HEK293 (cell line): ENCODE data around the gene CDH23.

Experiments
- CTCF ChIA-PET: fragments of 350-600 bp; formaldehyde crosslinking; extraction: SDS; loops from one replicate; lab custom pipeline; 2021; ENCODE audit warnings: antibody characterized with exemption; lab: Yijun Ruan, JAX
- POLR2A ChIA-PET: fragments of 300-600 bp; formaldehyde crosslinking; extraction: SDS; loops from one replicate; lab custom pipeline; 2020; ENCODE audit warnings: antibody characterized with exemption, inconsistent platforms; lab: Yijun Ruan, JAX
- H3K27ac ChIP-seq: fragments of 200-500 bp; sonication (Bioruptor generic); 2 replicates; pipeline ENCODE4 v1.5.1; 2014; ENCODE audit warnings: low read depth, low read length, control low read depth, inconsistent platforms; ENCODE audit errors: extremely low read depth
- H3K36me3 ChIP-seq, 2 experiments: fragments of 200-500 bp in 1 of 2; sonication (Bioruptor generic) in 1 of 2; 1 replicate in 1 of 2; 2 replicates in 1 of 2; pipeline ENCODE4 v1.5.1; 2014 to 2017; ENCODE audit warnings: inconsistent platforms in 2 of 2, low read length in 2 of 2; ENCODE audit not compliant: control insufficient read depth in 2 of 2, insufficient read depth in 1 of 2
- H3K4me1 ChIP-seq: fragments of 200-500 bp; sonication (Bioruptor generic); 2 replicates; pipeline ENCODE4 v1.5.1; 2014; ENCODE audit warnings: mild to moderate bottlenecking, low read length, inconsistent platforms; ENCODE audit not compliant: control insufficient read depth, insufficient read depth
- H3K4me3 ChIP-seq: 2 replicates; pipeline ENCODE4 v1.5.1; 2011; ENCODE audit warnings: low read depth, mild to moderate bottlenecking, control low read depth, low read length, moderate library complexity
- H3K9me3 ChIP-seq: fragments of 200-500 bp; sonication (Bioruptor generic); 2 replicates; pipeline ENCODE4 v1.5.1; 2014; ENCODE audit warnings: low read depth, low read length, inconsistent platforms; ENCODE audit not compliant: control insufficient read depth, insufficient read depth
- BCL11A ChIP-seq: fragments of 450-650 bp; formaldehyde crosslinking; IDR thresholded peaks from 2 replicates; pipeline ENCODE4 v1.5.1; 2016; ENCODE audit warnings: low read depth, missing biosample characterization, missing genetic modification characterization
- KLF17 ChIP-seq: fragments of 450-650 bp; formaldehyde crosslinking; IDR thresholded peaks from 2 replicates; pipeline ENCODE4 v1.5.1; 2016; ENCODE audit warnings: missing biosample characterization, missing genetic modification characterization
- WT1 ChIP-seq: fragments of 450-650 bp; formaldehyde crosslinking; IDR thresholded peaks from 2 replicates; pipeline ENCODE4 v1.5.1; 2016; ENCODE audit warnings: missing biosample characterization, missing genetic modification characterization
- ZNF10 ChIP-seq: fragments of 450-650 bp; formaldehyde crosslinking; IDR thresholded peaks from 2 replicates; pipeline ENCODE4 v1.5.1; 2017; ENCODE audit warnings: missing biosample characterization, missing genetic modification characterization
- ZNF132 ChIP-seq: fragments of 450-650 bp; formaldehyde crosslinking; IDR thresholded peaks from 2 replicates; pipeline ENCODE4 v1.5.1; 2017; ENCODE audit warnings: missing biosample characterization, missing genetic modification characterization, borderline replicate concordance
- ZNF138 ChIP-seq: fragments of 450-650 bp; formaldehyde crosslinking; IDR thresholded peaks from 2 replicates; pipeline ENCODE4 v1.5.1; 2016; ENCODE audit warnings: missing biosample characterization, missing genetic modification characterization, borderline replicate concordance
- ZNF146 ChIP-seq: fragments of 450-650 bp; formaldehyde crosslinking; IDR thresholded peaks from 2 replicates; pipeline ENCODE4 v1.5.1; 2016; ENCODE audit warnings: missing biosample characterization, missing genetic modification characterization
- ZNF18 ChIP-seq: fragments of 450-650 bp; formaldehyde crosslinking; IDR thresholded peaks from 2 replicates; pipeline ENCODE4 v1.5.1; 2016; ENCODE audit warnings: missing biosample characterization, missing genetic modification characterization
- ZNF248 ChIP-seq: fragments of 450-650 bp; formaldehyde crosslinking; IDR thresholded peaks from 2 replicates; pipeline ENCODE4 v1.5.1; 2017; ENCODE audit warnings: missing biosample characterization, missing genetic modification characterization
- ZNF404 ChIP-seq: fragments of 450-650 bp; formaldehyde crosslinking; IDR thresholded peaks from 2 replicates; pipeline ENCODE4 v1.5.1; 2017; ENCODE audit warnings: missing biosample characterization, missing genetic modification characterization
- ZNF416 ChIP-seq: fragments of 450-650 bp; formaldehyde crosslinking; IDR thresholded peaks from 2 replicates; pipeline ENCODE4 v1.5.1; 2016; ENCODE audit warnings: missing biosample characterization, missing genetic modification characterization
- ZNF433 ChIP-seq: fragments of 450-650 bp; formaldehyde crosslinking; IDR thresholded peaks from 2 replicates; pipeline ENCODE4 v1.5.1; 2016; ENCODE audit warnings: missing biosample characterization, missing genetic modification characterization, low read depth
- ZNF488 ChIP-seq: fragments of 450-650 bp; formaldehyde crosslinking; IDR thresholded peaks from 2 replicates; pipeline ENCODE4 v1.5.1; 2016; ENCODE audit warnings: missing biosample characterization, missing genetic modification characterization
- ZNF513 ChIP-seq: fragments of 450-650 bp; IDR thresholded peaks from 2 replicates; pipeline ENCODE4 v1.5.1; 2018; ENCODE audit warnings: missing biosample characterization, missing genetic modification characterization
- ZNF514 ChIP-seq: fragments of 450-650 bp; formaldehyde crosslinking; IDR thresholded peaks from 2 replicates; pipeline ENCODE4 v1.5.1; 2016; ENCODE audit warnings: missing biosample characterization, missing genetic modification characterization
- ZNF596 ChIP-seq: fragments of 450-650 bp; IDR thresholded peaks from 2 replicates; pipeline ENCODE4 v1.5.0; 2018; ENCODE audit warnings: missing biosample characterization, mild to moderate bottlenecking, missing genetic modification characterization, moderate library complexity
- ZNF670 ChIP-seq: fragments of 450-650 bp; formaldehyde crosslinking; IDR thresholded peaks from 2 replicates; pipeline ENCODE4 v1.5.1; 2016; ENCODE audit warnings: missing biosample characterization, missing genetic modification characterization, low read depth
- ZNF704 ChIP-seq: fragments of 450-650 bp; formaldehyde crosslinking; IDR thresholded peaks from 2 replicates; pipeline ENCODE4 v1.5.1; 2016; ENCODE audit warnings: missing biosample characterization, missing genetic modification characterization

Gene CDH23

GRCh38 chr10:71427246-71427645 is 30.5 kb downstream of the CDH23 start:
- CTCF ChIA-PET = interaction anchor here (0.8 kb wide), 1 partner anchor 107 kb away, joined by 3 read pairs; no protein-coding TSS in a partner anchor
- Histone ChIP-seq H3K36me3 (no peaks in the 10 kb centered on the region), H3K4me3 (no peak overlapping the region), H3K27ac (no peak overlapping the region), H3K9me3 (no peaks in the 10 kb centered on the region), H3K4me1 (no peaks in the 10 kb centered on the region)
- POLR2A ChIA-PET = interaction anchor here (0.6 to 1.3 kb wide), 2 partner anchors 29 to 50 kb away, joined by 3 to 5 read pairs; no protein-coding TSS in a partner anchor
- TF ChIP-seq WT1 (no peak), KLF17 (tag by site-specific recombination) (no peak), ZNF248 (tag by site-specific recombination) (no peak), ZNF488 (tag by site-specific recombination) (no peak), ZNF433 (tag by site-specific recombination) (no peak), ZNF704 (tag by site-specific recombination) (no peak)

GRCh38 chr10:71429304-71429703 is 32.6 kb downstream of the CDH23 start:
- Histone ChIP-seq H3K27ac (no peak overlapping the region), H3K4me3 (no peak overlapping the region), H3K4me1 (no peaks in the 10 kb centered on the region), H3K9me3 (no peaks in the 10 kb centered on the region)
- CTCF ChIA-PET = interaction anchor here (0.6 to 1.8 kb wide), 7 partner anchors 11 to 542 kb away, joined by 3 to 11 read pairs (median 3); no protein-coding TSS in a partner anchor
- TF ChIP-seq ZNF514 (tag by site-specific recombination) (no peak), ZNF404 (tag by site-specific recombination) (no peak), ZNF416 (no peak), ZNF670 (no peak), ZNF513 (tag by site-specific recombination) (no peak), ZNF132 (no peak), ZNF146 (tag by site-specific recombination) (no peak), ZNF138 (tag by site-specific recombination) (no peak), ZNF596 (tag by site-specific recombination) (no peak), ZNF18 (tag by site-specific recombination) (no peak), BCL11A (no peak), ZNF10 (tag by site-specific recombination) (no peak)
- TF ChIP-seq, all 188 proteins: peak for 0
- no peaks in the 10 kb centered on the region for H3K36me3 ChIP-seq
- POLR2A ChIA-PET = no interaction called here
